HG03095 (cell line): ENCODE data around the gene RILPL1.
"Not testable (repeated sequence)": the region's sequence is repeated elsewhere in the genome, so short reads cannot be mapped to it uniquely, and the experiment has no call there.

ENCODE experiments used
- ATAC-seq: cut with Tn5 transposase; IDR thresholded peaks from one replicate; pipeline ENCODE4 v1.9.1; 2021; ENCODE audit warnings: moderate library complexity; ENCODE audit not compliant: unreplicated experiment

RILPL1 gene

DNA sequence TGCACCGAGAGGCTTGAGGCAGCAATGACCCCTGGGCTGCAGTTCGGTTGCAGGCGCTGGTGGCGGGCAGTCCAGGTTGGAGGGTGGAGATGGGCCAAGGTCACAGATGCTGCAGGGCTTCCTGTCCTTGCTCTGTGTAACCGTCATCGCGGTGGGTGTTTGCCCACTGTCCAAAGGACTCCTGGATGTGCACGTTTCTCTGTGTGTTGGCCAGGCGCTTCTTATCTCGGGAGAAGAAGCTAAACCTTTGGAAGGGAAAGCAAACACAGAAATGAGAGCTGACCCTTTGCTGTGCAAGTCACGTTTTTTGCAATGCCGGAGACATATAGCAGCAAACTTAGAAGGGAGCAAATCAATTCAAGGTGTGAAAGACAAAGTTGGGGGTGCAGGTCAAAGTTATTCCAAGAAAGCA, 61.1 kb downstream of the RILPL1 start:
- ATAC-seq: no peak

- no peak for ATAC-seq
These were observed 62.0 kb downstream of the RILPL1 start for GRCh38 chr12:123471374-123472068.

DNA sequence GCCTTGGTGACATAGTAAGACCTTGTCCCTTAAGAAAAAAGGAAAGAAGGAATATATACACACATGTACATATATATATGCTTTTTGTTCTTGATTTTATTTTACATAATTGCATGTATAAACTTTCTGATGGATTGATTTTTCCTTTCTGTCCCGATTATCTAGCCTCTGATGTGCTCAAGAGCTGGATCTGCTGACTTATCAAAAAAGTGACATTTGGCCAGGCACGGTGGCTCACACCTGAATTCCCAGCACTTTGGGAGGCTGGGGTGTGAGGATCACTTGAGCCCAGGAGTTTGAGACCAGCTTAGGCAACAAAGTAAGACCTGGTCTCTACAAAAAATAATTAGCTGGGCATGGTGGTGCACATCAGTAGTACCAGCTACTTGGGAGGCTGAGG, 63.5 kb downstream of the RILPL1 start:
- no peak for ATAC-seq

DNA sequence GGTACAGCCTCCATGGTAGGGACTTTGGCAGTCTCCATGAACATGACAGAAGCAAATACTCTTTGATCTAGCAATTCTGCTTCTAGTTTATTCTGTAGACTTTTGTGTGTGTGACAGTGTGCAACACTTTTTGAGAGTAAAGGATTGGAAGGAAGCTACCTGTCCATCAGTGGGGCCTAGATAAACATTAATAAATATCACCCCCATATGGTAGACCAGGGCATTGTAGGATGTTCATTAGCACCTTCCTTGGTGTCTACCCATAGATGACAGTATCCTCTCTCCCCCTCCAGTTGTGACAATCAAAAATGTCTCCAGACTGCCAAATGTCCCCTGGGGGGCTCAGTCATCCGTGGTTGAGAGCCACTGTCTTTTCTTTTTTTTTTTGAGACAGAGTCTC, 64.7 kb downstream of the RILPL1 start:
- ATAC-seq: no peak

DNA sequence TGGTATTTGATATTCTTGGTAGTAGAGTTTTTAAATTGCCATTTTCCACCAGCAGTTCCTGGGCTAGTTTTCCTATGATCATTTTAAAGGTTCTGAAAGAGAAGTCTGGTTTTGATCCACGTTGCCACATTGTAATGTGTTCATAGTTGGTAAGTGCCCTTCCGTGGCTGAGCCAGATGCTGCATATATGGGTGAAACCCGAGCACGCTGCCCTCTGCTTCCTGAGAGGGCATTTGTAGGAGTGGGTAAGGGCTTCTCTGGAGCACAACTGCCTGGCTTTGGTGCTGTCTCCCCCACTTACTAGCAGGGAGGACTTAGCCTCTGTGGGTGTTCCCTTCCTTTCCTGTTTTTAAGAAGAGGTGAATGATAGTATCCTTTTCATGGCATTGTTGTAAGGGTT, 68.4 kb downstream of the RILPL1 start:
- no peak for ATAC-seq

DNA sequence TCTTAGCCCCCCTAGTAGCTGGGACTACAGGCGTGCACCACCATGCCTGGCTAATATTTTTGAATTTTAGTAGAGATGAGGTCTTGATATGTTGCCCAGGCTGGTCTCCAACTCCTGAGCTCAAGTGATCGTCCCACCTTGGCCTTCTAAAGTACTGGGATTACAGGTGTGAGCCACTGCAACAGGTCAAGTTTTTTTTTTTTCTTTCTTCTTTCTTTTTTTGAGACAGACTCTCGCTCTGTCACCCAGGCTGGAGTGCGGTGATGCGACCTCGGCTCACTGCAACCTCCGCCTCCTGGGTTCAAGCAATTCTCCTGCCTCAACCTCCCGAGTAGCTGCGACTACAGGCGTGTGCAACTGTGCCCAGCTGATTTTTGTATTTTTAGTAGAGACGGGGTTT, 70.3 kb downstream of the RILPL1 start:
- not testable (repeated sequence) for ATAC-seq

GRCh38 chr12:123457980-123458779, 75.3 kb downstream of the RILPL1 start, which contains the start of gene SNRNP35:
TSS of gene SNRNP35 (plus strand) at chr12:123458139. CDS start at chr12:123465541, 7,402 bp downstream.
- peak; percentile 46 for ATAC-seq

GRCh38 chr12:123453165-123453564, 80.4 kb downstream of the RILPL1 start:
- ATAC-seq: no peak

DNA sequence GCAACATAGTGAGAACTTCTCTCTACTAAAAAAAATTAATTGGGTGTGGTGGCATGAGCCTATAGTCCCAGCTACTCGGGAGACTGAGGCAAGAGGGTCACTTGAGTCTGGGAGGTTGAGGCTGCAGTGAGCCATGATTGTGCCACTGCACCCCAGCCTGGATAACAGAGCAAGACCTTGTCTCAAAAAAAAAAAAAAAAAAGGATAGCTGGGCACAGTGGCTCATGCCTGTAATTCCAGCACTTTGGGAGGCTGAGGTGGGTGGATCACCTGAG, 81.3 kb downstream of the RILPL1 start:
- not testable (repeated sequence) for ATAC-seq

DNA sequence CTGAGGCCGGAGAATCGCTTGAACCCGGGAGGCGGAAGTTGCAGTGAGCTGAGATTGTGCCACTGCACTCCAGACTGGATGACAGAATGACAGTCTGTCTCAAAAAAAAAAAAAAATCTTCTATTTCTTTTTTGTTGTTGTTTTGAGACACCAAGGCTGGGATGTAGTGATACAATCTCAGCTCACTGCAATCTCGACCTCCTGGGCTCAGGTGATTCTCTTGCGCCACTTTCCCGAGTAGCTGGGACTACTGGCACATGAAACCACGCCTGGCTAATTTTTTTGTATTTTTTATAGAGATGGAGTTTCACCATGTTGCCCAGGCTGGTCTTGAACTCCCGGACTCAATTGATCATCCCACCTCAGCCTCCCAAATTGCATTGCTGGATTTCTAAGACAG, 82.9 kb downstream of the RILPL1 start:
- ATAC-seq: no peak

DNA sequence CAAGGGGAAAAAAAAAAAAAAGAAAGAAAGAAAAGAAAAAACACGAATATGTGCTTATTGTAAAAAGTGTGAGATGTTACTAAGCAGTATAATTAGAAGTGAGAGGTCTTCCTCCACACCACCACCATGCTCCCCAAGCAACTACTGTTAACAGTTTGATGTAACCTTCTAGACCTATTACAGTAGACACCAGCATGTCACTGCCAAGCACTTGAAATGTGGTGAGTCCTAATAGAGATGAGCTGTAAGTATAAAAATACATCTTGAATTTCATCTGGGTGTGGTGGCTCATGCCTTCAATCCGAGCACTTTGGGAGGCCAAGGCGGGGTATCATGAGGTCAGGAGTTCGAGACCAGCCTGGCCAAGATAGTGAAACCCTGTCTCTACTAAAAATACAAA, 83.7 kb downstream of the RILPL1 start:
- no peak for ATAC-seq

- ATAC-seq: no peak
These were observed 84.2 kb downstream of the RILPL1 start for GRCh38 chr12:123449249-123449733.

DNA sequence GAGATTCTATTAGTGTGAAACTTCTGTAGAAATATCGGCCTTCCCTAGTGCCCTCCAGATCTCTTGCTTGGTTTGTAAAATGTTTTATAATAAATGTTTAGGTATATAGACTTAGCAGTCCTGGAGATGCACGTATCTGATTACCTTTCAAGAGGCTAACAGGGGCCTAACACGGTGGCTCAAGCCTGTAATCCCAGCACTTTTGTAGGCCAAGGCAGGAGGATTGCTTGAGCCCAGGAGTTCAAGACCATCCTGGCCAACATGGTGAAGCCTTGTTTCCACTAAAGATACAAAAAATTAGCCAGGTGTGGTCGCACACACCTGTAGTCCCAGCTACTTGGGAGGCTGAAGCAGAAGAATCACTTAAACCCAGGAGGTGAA, 87.2 kb downstream of the RILPL1 start:
- no peak for ATAC-seq

DNA sequence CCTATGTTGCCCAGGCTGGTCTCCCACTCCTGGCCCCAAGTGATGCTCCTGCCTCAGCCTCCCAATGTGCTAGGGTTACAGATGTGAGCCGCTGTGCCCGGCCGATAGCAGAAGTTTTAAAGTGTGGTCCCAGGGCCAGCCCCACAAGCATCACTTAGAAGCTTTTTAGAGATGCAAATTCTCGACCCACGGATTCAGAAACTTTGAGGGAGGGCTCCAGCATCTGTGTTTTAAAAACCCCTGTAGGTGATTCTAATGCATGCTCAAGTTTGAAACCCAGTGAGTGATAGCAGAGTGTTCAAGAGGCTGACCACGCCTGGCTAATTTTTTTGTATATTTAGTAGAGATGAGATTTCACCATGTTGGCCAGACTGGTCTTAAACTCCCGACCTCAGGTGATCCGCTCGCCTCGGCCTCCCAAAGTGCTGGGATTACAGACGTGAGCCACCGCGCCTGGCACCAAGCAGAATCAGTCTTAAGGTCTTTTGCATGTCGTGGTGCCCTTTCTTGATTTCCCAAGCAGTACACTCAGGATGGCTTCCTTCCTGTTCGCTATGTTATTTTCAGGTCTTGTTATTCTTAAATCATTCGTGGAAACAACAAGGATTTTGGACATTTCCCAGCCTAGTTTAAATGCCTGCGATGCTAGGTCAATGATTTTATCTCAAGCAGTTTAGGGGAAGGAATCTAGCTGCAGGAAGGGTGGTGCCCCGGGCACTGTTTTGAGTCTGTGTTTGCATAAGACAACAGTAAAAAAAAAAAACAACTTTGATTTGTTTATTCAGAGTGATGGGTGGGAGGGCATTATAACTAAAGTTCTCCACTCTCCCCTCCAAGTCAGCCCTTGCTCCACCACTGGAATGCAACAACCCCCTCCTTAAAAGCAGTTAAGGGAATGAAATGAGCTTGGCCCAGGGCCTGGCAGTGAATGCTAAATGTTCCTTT, 87.9 kb downstream of the RILPL1 start:
- ATAC-seq: no peak

- ATAC-seq: no peak
These were observed 89.2 kb downstream of the RILPL1 start for GRCh38 chr12:123444092-123445026.

DNA sequence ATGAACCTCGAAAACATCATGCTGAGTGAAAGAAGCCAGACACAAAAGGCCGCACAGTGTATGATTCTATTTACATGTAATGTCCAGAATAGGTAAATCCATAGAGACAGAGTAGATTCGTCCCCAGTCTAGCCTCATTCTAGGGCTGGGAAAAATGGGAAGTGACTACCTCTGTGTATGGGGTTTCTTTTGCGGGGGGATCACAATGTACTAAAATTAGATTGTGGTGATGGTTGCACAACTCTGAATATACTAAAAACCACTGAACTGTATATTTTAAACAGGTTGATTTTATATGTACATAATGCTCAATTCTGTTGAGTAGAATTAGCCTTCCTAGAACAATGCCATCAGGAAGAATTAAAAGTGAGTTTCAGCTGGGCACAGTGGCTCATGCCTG, 90.7 kb downstream of the RILPL1 start:
- ATAC-seq: no peak

GRCh38 chr12:123441523-123442164, 91.9 kb downstream of the RILPL1 start:
- ATAC-seq: peak; percentile 66

DNA sequence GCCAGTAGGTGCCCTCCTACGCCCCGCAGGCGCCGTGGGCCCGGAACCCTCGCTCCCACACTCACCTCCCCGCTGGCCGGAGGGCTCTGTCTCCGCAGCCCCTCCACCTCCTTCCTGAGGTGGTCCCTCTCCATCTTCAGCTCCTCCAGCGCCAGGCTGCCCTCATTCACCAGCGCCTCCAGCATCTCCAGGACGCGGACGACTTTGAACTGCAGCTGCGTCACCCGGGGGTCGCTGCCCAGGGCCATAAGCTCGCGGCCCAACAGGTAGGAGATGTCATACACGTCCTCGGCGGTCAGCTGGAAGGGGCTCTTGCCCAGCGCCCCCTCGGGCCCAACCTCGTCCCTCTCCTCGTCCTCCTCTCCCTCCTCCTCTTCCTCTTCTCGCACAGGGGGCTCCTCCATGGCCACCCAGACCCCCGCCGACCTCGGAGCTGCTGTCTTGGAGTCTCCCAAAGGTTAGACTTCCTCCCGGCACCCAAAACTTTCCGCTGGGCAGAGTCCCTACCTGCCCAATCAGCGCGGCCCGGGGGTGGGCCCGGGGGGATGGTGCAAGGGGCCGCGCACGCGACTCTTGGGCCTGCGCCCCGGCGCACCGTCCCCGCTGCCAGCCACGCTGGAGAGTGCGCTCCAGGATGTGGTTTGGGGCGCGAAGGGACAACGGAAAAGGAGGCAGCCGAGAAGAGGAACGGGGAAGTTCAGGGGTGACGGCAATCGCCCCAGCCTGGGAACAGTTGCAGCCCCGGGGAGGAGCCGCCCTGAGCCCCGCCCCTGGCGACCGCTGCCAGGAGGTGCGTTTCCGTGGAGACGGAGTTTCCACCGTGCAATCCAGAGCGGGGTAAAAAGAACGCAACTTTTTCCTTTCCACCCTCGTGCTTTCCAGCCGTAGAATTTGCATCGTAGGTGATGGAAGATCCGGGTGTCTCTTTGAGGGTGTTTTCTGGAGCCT, 97.2 kb downstream of the RILPL1 start, which contains the start of gene RILPL2:
RILPL2 (minus strand) TSS at position 668 of the 948 bp plus-strand sequence; CDS start at position 404, 264 bp downstream.
- ATAC-seq: peak; percentile 65
